T-cell (primary cell): ENCODE results near the gene MATN1. TPM values are rescaled to one million over a fixed set of nuclear protein-coding genes. Genes with fewer than 3 reads are reported as not detected.

ENCODE experiments used
- ATAC-seq, 4 experiments: fragments of 200-7000 bp in 3 of 4; fragments of 150-1000 bp in 1 of 4; cut with Tn5 transposase; replicated peaks in 1 of 4; 1 replicate in 3 of 4; 2 replicates in 1 of 4; pipeline ENCODE4 v1.10.0; 2021; ENCODE audit warnings: moderate library complexity in 3 of 4, mild to moderate bottlenecking in 2 of 4, moderate number of reproducible peaks in 1 of 4
- CTCF ChIA-PET, 2 donors: fragments of 300-600 bp; sonication (Branson Sonifier 250); formaldehyde crosslinking; loops; one replicate each; lab custom pipeline; 2022; ENCODE audit warnings: antibody characterized with exemption in 2 of 2; lab: Charles Lee
- POLR2A ChIA-PET, 2 donors: fragments of 300-600 bp; sonication (Branson Sonifier 250); formaldehyde crosslinking; loops; one replicate each; lab custom pipeline; 2022; ENCODE audit warnings: antibody characterized with exemption in 2 of 2; lab: Charles Lee
- DNase-seq, 35 experiments: peaks; one replicate each; pipeline versions ENCODE4 v3.0.0 to v3.0.0-alpha.2; 2013 to 2023
- H3K27ac ChIP-seq: one replicate; pipeline ENCODE4 v1.5.1; 2013; ENCODE audit warnings: low read length
- H3K27me3 ChIP-seq, 2 experiments: replicated peaks in 1 of 2; 1 replicate in 1 of 2; 2 replicates in 1 of 2; pipeline versions ENCODE4 v1.6.1 to v1.7.0; 2013; ENCODE audit warnings: low read length in 1 of 2, mixed read lengths in 1 of 2; ENCODE audit not compliant: control insufficient read depth in 2 of 2, insufficient read depth in 2 of 2; ENCODE audit errors: extremely low read depth in 1 of 2
- H3K36me3 ChIP-seq, 2 donors: 1 replicate in 1 of 2; 2 replicates in 1 of 2; pipeline versions ENCODE4 v1.6.1 to v1.7.0; 2013; ENCODE audit warnings: low read length in 1 of 2; ENCODE audit not compliant: control insufficient read depth in 2 of 2, insufficient read depth in 1 of 2; ENCODE audit errors: extremely low read depth in 1 of 2
- H3K4me1 ChIP-seq, 2 experiments: 1 replicate in 1 of 2; 2 replicates in 1 of 2; pipeline versions ENCODE4 v1.6.1 to v1.7.0; 2013; ENCODE audit warnings: low read length in 2 of 2, mixed read lengths in 1 of 2; ENCODE audit not compliant: insufficient read depth in 2 of 2, control insufficient read depth in 1 of 2; ENCODE audit errors: extremely low read depth in 1 of 2
- H3K4me3 ChIP-seq, 2 donors: 1 replicate in 1 of 2; 2 replicates in 1 of 2; pipeline versions ENCODE4 v1.5.1 to v1.7.0; 2013; ENCODE audit warnings: mild to moderate bottlenecking in 2 of 2, low read length in 1 of 2, moderate library complexity in 1 of 2; ENCODE audit not compliant: control insufficient read depth in 1 of 2; ENCODE audit errors: extremely low read depth in 1 of 2
- H3K9me3 ChIP-seq: 2 replicates; pipeline ENCODE4 v1.7.0; 2013
- H3K27ac Mint-ChIP-seq, 2 donors: one replicate each; pipeline ENCODE4 v1.8.0; 2020 to 2021; ENCODE audit warnings: mild to moderate bottlenecking in 2 of 2, mixed read lengths in 2 of 2
- H3K27me3 Mint-ChIP-seq, 2 donors: one replicate each; pipeline ENCODE4 v1.8.0; 2021 to 2022; ENCODE audit warnings: mixed read lengths in 2 of 2
- H3K36me3 Mint-ChIP-seq: one replicate; pipeline ENCODE4 v1.8.0; 2021; ENCODE audit warnings: mixed read lengths
- H3K4me1 Mint-ChIP-seq, 3 donors: one replicate each; pipeline ENCODE4 v1.8.0; 2020 to 2022; ENCODE audit warnings: mixed read lengths in 3 of 3, mild to moderate bottlenecking in 1 of 3
- H3K4me3 Mint-ChIP-seq, 3 donors: one replicate each; pipeline ENCODE4 v1.8.0; 2020 to 2022; ENCODE audit warnings: mild to moderate bottlenecking in 3 of 3, mixed read lengths in 3 of 3, moderate library complexity in 3 of 3
- H3K9me3 Mint-ChIP-seq, 3 donors: one replicate each; pipeline ENCODE4 v1.8.0; 2020 to 2022; ENCODE audit warnings: mixed read lengths in 3 of 3
- WGBS: methylation state at CpG from one replicate; pipeline ENCODE4 v1.1.5; 2013; ENCODE audit warnings: missing lambda C conversion rate; ENCODE audit not compliant: insufficient coverage; 5-methylcytosine and 5-hydroxymethylcytosine counted together
- total RNA-seq, 35 experiments: library from RNA in 6 of 35; stranded (reverse) in 6 of 35; fragments of 120-200 nt in 1 of 35; gene quantifications; one replicate each; pipeline versions ENCODE4 v1.2.1 to v1.2.4 and lab custom pipeline; 2013 to 2026

Gene MATN1
- total RNA-seq, 5 donors from 2014 or later (not counting 1 experiment from before 2014, with no cell fraction given) = 0.20 to 5.5 (median 0.60) TPM

- no peak overlapping the region for H3K4me3 ChIP-seq
- Mint-ChIP-seq H3K4me1 (peaks cover 0 to 14% (median 3%) of the 10 kb centered on the region in 3 donors), H3K4me3 (no peak overlapping the region), H3K27me3 (peaks cover 0 to 15% of the 10 kb centered on the region in 2 donors), H3K9me3 (no peaks in the 10 kb centered on the region), H3K27ac (peak overlapping the region in 1 of 2 donors; percentile 21), H3K36me3 (no peaks in the 10 kb centered on the region)
- DNase-seq (no peak), ATAC-seq (no peak)
- peaks cover 0 to 26% of the 10 kb centered on the region in 2 experiments for H3K27me3 ChIP-seq
- ChIA-PET POLR2A (no interaction called here), CTCF (no interaction called here)
- no peaks in the 10 kb centered on the region for H3K9me3 ChIP-seq
- WGBS = 67% methylated on average over 3 of the region's 6 CpGs
- H3K27ac ChIP-seq = no peak overlapping the region
- H3K36me3 ChIP-seq = no peaks in the 10 kb centered on the region
- no peaks in the 10 kb centered on the region for H3K4me1 ChIP-seq
These were observed 27.9 kb downstream of the MATN1 start for GRCh38 chr1:30695439-30695841.

DNA sequence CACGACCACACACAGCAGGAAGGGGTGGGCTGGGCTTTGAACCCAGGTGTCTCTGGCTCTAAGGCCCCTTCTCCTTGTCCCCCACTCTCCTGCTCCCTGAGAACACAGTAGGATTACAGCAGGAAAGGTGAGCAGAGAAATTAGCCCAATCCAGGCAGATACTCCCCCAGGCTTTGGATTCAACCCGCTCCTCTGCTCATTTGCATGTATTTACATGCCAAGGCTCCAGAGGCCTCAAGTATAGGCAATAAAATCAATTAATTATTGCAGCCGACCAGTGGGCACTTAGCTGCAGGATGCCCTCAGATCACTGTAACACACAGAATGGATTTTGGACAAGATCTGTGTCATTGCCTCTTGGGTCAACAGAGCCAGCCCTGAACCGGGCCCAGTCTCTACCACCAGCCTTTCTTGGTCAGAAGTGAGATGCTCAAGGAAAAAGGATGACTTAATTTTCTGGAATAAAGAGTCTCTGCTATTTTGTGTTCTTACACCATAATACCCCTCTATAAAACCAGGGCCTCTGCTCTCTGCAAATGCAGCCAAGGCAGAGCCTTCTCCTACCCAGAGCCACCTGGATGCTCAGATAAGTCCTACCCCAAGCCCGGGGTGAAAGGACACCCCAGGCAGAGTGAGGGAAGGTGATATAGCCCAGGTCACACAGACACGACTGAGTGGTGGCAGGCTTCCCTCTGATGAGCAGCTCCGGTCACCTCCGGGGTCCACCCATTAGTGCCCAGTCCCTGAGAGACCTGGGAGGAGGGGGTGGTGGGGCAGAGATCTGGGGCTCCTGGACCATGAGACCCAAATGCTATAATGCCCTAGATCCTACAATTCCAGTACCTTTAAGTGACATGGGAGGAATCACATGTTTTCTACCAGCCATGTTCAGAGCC lies 28.9 kb downstream of the MATN1 start:
- no peak for DNase-seq
- peaks cover 0 to 14% (median 3%) of the 10 kb centered on the region in 3 donors for H3K4me1 Mint-ChIP-seq
- WGBS = 27% methylated on average over 2 of the region's 8 CpGs
- CTCF ChIA-PET = no interaction called here
- Histone ChIP-seq H3K36me3 (no peaks in the 10 kb centered on the region), H3K27ac (no peak overlapping the region), H3K27me3 (peaks cover 0 to 26% of the 10 kb centered on the region in 2 experiments), H3K9me3 (no peaks in the 10 kb centered on the region), H3K4me3 (no peak overlapping the region), H3K4me1 (no peaks in the 10 kb centered on the region)
- POLR2A ChIA-PET = no interaction called here
- peaks cover 0 to 15% of the 10 kb centered on the region in 2 donors for H3K27me3 Mint-ChIP-seq
- H3K4me3 Mint-ChIP-seq = no peak overlapping the region
- H3K9me3 Mint-ChIP-seq = no peaks in the 10 kb centered on the region
- H3K27ac Mint-ChIP-seq = no peak overlapping the region
- no peak for ATAC-seq
- H3K36me3 Mint-ChIP-seq = no peaks in the 10 kb centered on the region

DNA sequence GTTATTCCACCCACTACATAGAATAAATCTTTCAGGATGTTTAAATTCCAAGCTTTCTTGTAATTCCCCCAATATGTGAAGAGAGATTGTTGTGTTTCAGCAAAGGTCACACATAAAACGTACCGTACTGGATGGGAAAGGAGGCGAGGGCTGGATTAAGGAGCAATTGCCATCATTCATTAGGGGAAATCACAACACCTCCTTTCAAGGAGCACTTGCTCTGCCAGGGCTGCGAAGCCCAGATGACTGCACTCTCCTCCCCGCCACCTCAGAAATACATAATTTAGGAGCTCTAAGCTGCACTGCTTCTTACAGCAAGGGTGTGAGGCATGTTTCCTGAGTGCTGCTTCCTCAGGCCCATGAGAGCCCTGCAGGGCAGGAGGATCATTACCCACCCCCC lies 29.6 kb downstream of the MATN1 start:
- H3K27ac ChIP-seq = no peak overlapping the region
- H3K27ac Mint-ChIP-seq = no peak overlapping the region
- no peaks in the 10 kb centered on the region for H3K36me3 ChIP-seq
- H3K36me3 Mint-ChIP-seq = no peaks in the 10 kb centered on the region
- peaks cover 0 to 14% (median 3%) of the 10 kb centered on the region in 3 donors for H3K4me1 Mint-ChIP-seq
- 78% methylated on average over 3 of the region's 5 CpGs for WGBS
- no peak overlapping the region for H3K4me3 Mint-ChIP-seq
- ATAC-seq (no peak), DNase-seq (no peak)
- no peak overlapping the region for H3K4me3 ChIP-seq
- ChIA-PET POLR2A (no interaction called here), CTCF (no interaction called here)
- no peaks in the 10 kb centered on the region for H3K4me1 ChIP-seq
- H3K9me3 ChIP-seq = no peaks in the 10 kb centered on the region
- peaks cover 0 to 15% of the 10 kb centered on the region in 2 donors for H3K27me3 Mint-ChIP-seq
- H3K27me3 ChIP-seq = peaks cover 0 to 32% of the 10 kb centered on the region in 2 experiments
- H3K9me3 Mint-ChIP-seq = no peaks in the 10 kb centered on the region

DNA sequence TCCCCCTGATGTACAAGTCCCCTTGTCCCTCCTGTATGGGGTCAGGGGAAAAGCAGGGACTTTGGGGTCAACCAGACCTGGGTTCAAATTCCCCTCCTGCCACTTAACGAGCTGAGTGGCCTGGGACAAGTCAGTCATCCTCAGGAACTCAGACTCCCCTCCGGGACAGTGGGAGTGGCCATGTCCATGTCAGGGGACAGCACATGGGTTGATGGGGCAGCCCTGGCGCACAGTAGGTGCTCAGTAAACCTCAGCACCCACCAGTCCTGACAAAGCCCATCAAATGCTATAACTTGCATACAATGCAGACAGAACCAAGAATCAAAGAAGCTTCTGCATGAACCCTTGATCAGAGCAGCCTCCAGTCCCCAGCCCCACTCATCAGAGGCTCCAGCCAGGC lies 30.0 kb downstream of the MATN1 start:
- ATAC-seq (no peak), DNase-seq (no peak)
- Histone ChIP-seq H3K27ac (no peak overlapping the region), H3K27me3 (peaks cover 0 to 32% of the 10 kb centered on the region in 2 experiments), H3K36me3 (no peaks in the 10 kb centered on the region), H3K4me1 (no peaks in the 10 kb centered on the region), H3K4me3 (no peak overlapping the region), H3K9me3 (no peaks in the 10 kb centered on the region)
- POLR2A ChIA-PET = no interaction called here
- Mint-ChIP-seq H3K36me3 (no peaks in the 10 kb centered on the region), H3K9me3 (no peaks in the 10 kb centered on the region), H3K4me1 (peaks cover 0 to 14% (median 3%) of the 10 kb centered on the region in 3 donors), H3K27ac (no peak overlapping the region), H3K4me3 (no peak overlapping the region), H3K27me3 (peaks cover 0 to 15% of the 10 kb centered on the region in 2 donors)
- CTCF ChIA-PET = interaction anchor here in 1 of 2 donors (0.5 kb wide), 1 partner anchor 102 kb away, joined by 5 read pairs; no protein-coding TSS in a partner anchor
- WGBS = 90% methylated on average over 2 of the region's 3 CpGs

GRCh38 chr1:30692948-30693301 lies 30.5 kb downstream of the MATN1 start:
- H3K27ac ChIP-seq = no peak overlapping the region
- CTCF ChIA-PET = interaction anchor here in 1 of 2 donors (0.5 kb wide), 1 partner anchor 103 kb away, joined by 5 read pairs; no protein-coding TSS in a partner anchor
- H3K4me1 ChIP-seq = no peaks in the 10 kb centered on the region
- peaks cover 0 to 27% of the 10 kb centered on the region in 2 experiments for H3K27me3 ChIP-seq
- H3K27ac Mint-ChIP-seq = no peak overlapping the region
- H3K9me3 Mint-ChIP-seq = no peaks in the 10 kb centered on the region
- no peaks in the 10 kb centered on the region for H3K36me3 Mint-ChIP-seq
- H3K4me3 Mint-ChIP-seq = no peak overlapping the region
- peaks cover 0 to 14% (median 3%) of the 10 kb centered on the region in 3 donors for H3K4me1 Mint-ChIP-seq
- POLR2A ChIA-PET = no interaction called here
- no peak overlapping the region for H3K4me3 ChIP-seq
- DNase-seq (no peak), ATAC-seq (no peak)
- no peaks in the 10 kb centered on the region for H3K36me3 ChIP-seq
- no peaks in the 10 kb centered on the region for H3K9me3 ChIP-seq
- H3K27me3 Mint-ChIP-seq = peaks cover 0 to 15% of the 10 kb centered on the region in 2 donors
- 77% methylated on average over 6 of the region's 7 CpGs for WGBS

- 70% methylated on average over 7 of the region's 7 CpGs for WGBS
- CTCF ChIA-PET = interaction anchor here in 1 of 2 donors (0.5 kb wide), 1 partner anchor 103 kb away, joined by 5 read pairs; no protein-coding TSS in a partner anchor
- H3K27ac ChIP-seq = no peak overlapping the region
- POLR2A ChIA-PET = no interaction called here
- Mint-ChIP-seq H3K27me3 (peaks cover 0 to 18% of the 10 kb centered on the region in 2 donors), H3K4me1 (peaks cover 0 to 14% (median 3%) of the 10 kb centered on the region in 3 donors), H3K4me3 (no peak overlapping the region), H3K27ac (no peak overlapping the region), H3K9me3 (no peaks in the 10 kb centered on the region), H3K36me3 (no peaks in the 10 kb centered on the region)
- H3K9me3 ChIP-seq = no peaks in the 10 kb centered on the region
- no peak for DNase-seq
- no peak for ATAC-seq
- H3K36me3 ChIP-seq = no peaks in the 10 kb centered on the region
- peaks cover 0 to 25% of the 10 kb centered on the region in 2 experiments for H3K27me3 ChIP-seq
- H3K4me1 ChIP-seq = no peaks in the 10 kb centered on the region
- H3K4me3 ChIP-seq = no peak overlapping the region
These were observed 31.0 kb downstream of the MATN1 start for GRCh38 chr1:30692201-30692947.
